IMR-90 (cell line): ENCODE measurements around the gene NR4A1. TPM values are rescaled to one million over a fixed set of nuclear protein-coding genes. Genes with fewer than 3 reads are reported as not detected.
A peak's percentile ranks its signal among the peaks of the same experiment; 100 is the strongest.

Experiments
- ATAC-seq: fragments of 200-7000 bp; cut with Tn5 transposase; 2 replicates; pipeline ENCODE4 v1.9.1; 2020; ENCODE audit warnings: low read depth, mild to moderate bottlenecking, moderate library complexity
- BruUV-seq: library from RNA; stranded (reverse); fragments of 400-500 nt; replicated peaks from 2 replicates; lab custom pipeline; 2021; lab: Mats Ljungman, UMichigan
- CTCF ChIA-PET: fragments of 300-600 bp; formaldehyde crosslinking; extraction: SDS; loops from one replicate; lab custom pipeline; 2021; ENCODE audit warnings: antibody characterized with exemption; lab: Yijun Ruan, JAX
- POLR2A ChIA-PET: fragments of 300-600 bp; sonication (Branson Sonifier 250); formaldehyde crosslinking; loops from one replicate; lab custom pipeline; 2022; ENCODE audit warnings: antibody characterized with exemption; ENCODE audit not compliant: unreplicated experiment; lab: Charles Lee
- DNase-seq: peaks from one replicate; pipeline ENCODE4 v3.0.0; 2013
- H2AFZ ChIP-seq: replicated peaks from 2 replicates; pipeline ENCODE3; 2013; ENCODE audit warnings: low read length, mild to moderate bottlenecking; ENCODE audit not compliant: poor library complexity
- H2AK5ac ChIP-seq: 2 replicates; pipeline ENCODE4 v1.6.1; 2013; ENCODE audit warnings: low read depth, low read length, inconsistent platforms
- H2AK9ac ChIP-seq: replicated peaks from 2 replicates; pipeline ENCODE3; 2013; ENCODE audit warnings: mild to moderate bottlenecking, low read depth, low read length, moderate library complexity; ENCODE audit not compliant: poor library complexity
- H2BK120ac ChIP-seq: 2 replicates; pipeline ENCODE4 v1.6.1; 2013; ENCODE audit warnings: low read depth, low read length, inconsistent platforms
- H2BK15ac ChIP-seq: 3 replicates; pipeline ENCODE4 v1.6.1; 2013; ENCODE audit warnings: low read depth, low read length, inconsistent platforms
- H2BK20ac ChIP-seq: 2 replicates; pipeline ENCODE4 v1.6.1; 2013; ENCODE audit warnings: low read depth, mild to moderate bottlenecking, inconsistent platforms, low read length, moderate library complexity
- H2BK5ac ChIP-seq: 2 replicates; pipeline ENCODE4 v1.6.1; 2013; ENCODE audit warnings: mild to moderate bottlenecking, low read depth, low read length, inconsistent platforms; ENCODE audit not compliant: poor library complexity, severe bottlenecking
- H3K14ac ChIP-seq: replicated peaks from 2 replicates; pipeline ENCODE4 v1.6.1; 2013; ENCODE audit warnings: low read depth, low read length, inconsistent platforms
- H3K18ac ChIP-seq: 2 replicates; pipeline ENCODE4 v1.6.1; 2013; ENCODE audit warnings: low read depth, low read length, control low read depth
- H3K23ac ChIP-seq: 2 replicates; pipeline ENCODE4 v1.6.1; 2013; ENCODE audit warnings: low read depth, low read length, inconsistent platforms
- H3K27ac ChIP-seq: 2 replicates; pipeline ENCODE4 v1.5.1; 2013; ENCODE audit warnings: mild to moderate bottlenecking, control low read depth, low read length; ENCODE audit not compliant: insufficient read depth
- H3K27me3 ChIP-seq: 2 replicates; pipeline ENCODE4 v1.6.1; 2013; ENCODE audit warnings: low read length; ENCODE audit not compliant: control insufficient read depth, insufficient read depth
- H3K36me3 ChIP-seq: 2 replicates; pipeline ENCODE4 v1.6.1; 2013; ENCODE audit warnings: low read length, mixed read lengths; ENCODE audit not compliant: control insufficient read depth, insufficient read depth
- H3K4ac ChIP-seq: 2 replicates; pipeline ENCODE4 v1.6.1; 2013; ENCODE audit warnings: low read depth, low read length, inconsistent platforms
- H3K4me1 ChIP-seq: 2 replicates; pipeline ENCODE4 v1.6.1; 2013; ENCODE audit warnings: low read length, mixed read lengths; ENCODE audit not compliant: control insufficient read depth, insufficient read depth
- H3K4me2 ChIP-seq: 2 replicates; pipeline ENCODE4 v1.6.1; 2013; ENCODE audit warnings: low read depth, mild to moderate bottlenecking, control low read depth, low read length, moderate library complexity
- H3K4me3 ChIP-seq: 2 replicates; pipeline ENCODE4 v1.5.1; 2013; ENCODE audit warnings: low read depth, mild to moderate bottlenecking, control low read depth, low read length, moderate library complexity; ENCODE audit not compliant: insufficient read depth
- H3K56ac ChIP-seq: 2 replicates; pipeline ENCODE4 v1.6.1; 2013; ENCODE audit warnings: low read length, inconsistent platforms; ENCODE audit not compliant: insufficient read depth; ENCODE audit errors: extremely low read depth
- H3K79me1 ChIP-seq, 2 experiments: 2 replicates each; pipeline ENCODE4 v1.6.1; 2013; ENCODE audit warnings: low read length in 2 of 2, inconsistent platforms in 1 of 2, low read depth in 1 of 2
- H3K9ac ChIP-seq: 2 replicates; pipeline ENCODE4 v1.6.1; 2013; ENCODE audit warnings: low read depth, low read length, control low read depth
- H3K9me1 ChIP-seq: 2 replicates; pipeline ENCODE4 v1.6.1; 2013; ENCODE audit warnings: low read length, inconsistent platforms; ENCODE audit not compliant: insufficient read depth
- H3K9me3 ChIP-seq: 2 replicates; pipeline ENCODE4 v1.6.1; 2013; ENCODE audit warnings: low read length; ENCODE audit not compliant: control insufficient read depth, insufficient read depth
- H4K20me1 ChIP-seq: 2 replicates; pipeline ENCODE4 v1.6.1; 2013; ENCODE audit warnings: low read length, inconsistent platforms; ENCODE audit not compliant: insufficient read depth
- H4K5ac ChIP-seq: 2 replicates; pipeline ENCODE4 v1.6.1; 2013; ENCODE audit warnings: mild to moderate bottlenecking, low read depth, low read length, control low read depth
- H4K8ac ChIP-seq, 2 experiments: 2 replicates each; pipeline ENCODE4 v1.6.1; 2013; ENCODE audit warnings: low read depth in 2 of 2, low read length in 2 of 2, control low read depth in 1 of 2, inconsistent platforms in 1 of 2
- H4K91ac ChIP-seq: 2 replicates; pipeline ENCODE4 v1.6.1; 2013; ENCODE audit warnings: low read depth, low read length, inconsistent platforms; ENCODE audit not compliant: insufficient read depth
- CHD1 ChIP-seq: IDR thresholded peaks from 2 replicates; pipeline ENCODE4 v1.6.1; 2012; ENCODE audit warnings: low read depth, low read length, improper control_type of control experiment
- CTCF ChIP-seq: conservative IDR thresholded peaks from 2 replicates; pipeline ENCODE4 v1.5.1; 2012; ENCODE audit warnings: mild to moderate bottlenecking, low read depth, low read length, improper control_type of control experiment
- ELK1 ChIP-seq: fragments of 150-350 bp; IDR thresholded peaks from 2 replicates; pipeline ENCODE4 v1.6.1; 2016; ENCODE audit warnings: low read depth, mild to moderate bottlenecking, low read length, moderate library complexity, borderline replicate concordance
- MAFK ChIP-seq: IDR thresholded peaks from 2 replicates; pipeline ENCODE4 v1.6.1; 2012; ENCODE audit warnings: low read depth, low read length, improper control_type of control experiment
- MAZ ChIP-seq: IDR thresholded peaks from 2 replicates; pipeline ENCODE4 v1.6.1; 2012; ENCODE audit warnings: low read depth, mild to moderate bottlenecking, low read length, improper control_type of control experiment, moderate library complexity, borderline replicate concordance
- NFE2L2 ChIP-seq: fragments of 150-350 bp; IDR thresholded peaks from 2 replicates; pipeline ENCODE4 v1.6.1; 2016; ENCODE audit warnings: low read depth, mild to moderate bottlenecking, low read length
- POLR2A ChIP-seq: IDR thresholded peaks from 2 replicates; pipeline ENCODE4 v1.6.1; 2012; ENCODE audit warnings: mild to moderate bottlenecking, low read depth, low read length
- WGBS, 2 experiments: methylation state at CpG; one replicate each; pipeline versions ENCODE4 v1.1.5 to v1.1.7; 2013; ENCODE audit warnings: missing lambda C conversion rate in 2 of 2; ENCODE audit not compliant: insufficient read length in 1 of 2; ENCODE audit errors: extremely low coverage in 2 of 2; 5-methylcytosine and 5-hydroxymethylcytosine counted together
- dilution Hi-C: fragments of 300-500 bp; cut with HindIII; formaldehyde crosslinking; loops from one replicate; pipeline ENCODE4 v1.14.3; 2018; ENCODE audit warnings: low sequenced_read_pairs; ENCODE audit not compliant: unreplicated experiment
- in situ Hi-C: fragments of 300-500 bp; cut with MboI; formaldehyde crosslinking; loops from 3 replicates; pipeline ENCODE4 v1.14.3; 2019; ENCODE audit warnings: low sequenced_read_pairs, inconsistent platforms, mixed read lengths
- intact Hi-C: fragments of 100-400 bp; cut with micrococcal nuclease; formaldehyde crosslinking; loops from 2 replicates; pipeline ENCODE4 v1.10.0; 2022
- polyA plus RNA-seq, 3 experiments: library from polyadenylated mRNA; depleted of rRNA; stranded (reverse); fragments of >200 nt; gene quantifications; 2 replicates each; pipeline ENCODE4 v1.2.3, GENCODE V29; 2012; ENCODE audit warnings: low replicate concordance in 1 of 3
- total RNA-seq: library from RNA; depleted of rRNA; stranded (reverse); fragments of >200 nt; gene quantifications from 2 replicates; pipeline ENCODE4 v1.2.3, GENCODE V29; 2012

The NR4A1 gene
- total and polyA plus RNA-seq, 2 of the 4 experiments (the other 2 are of a cell fraction) = 6.6 to 34.1 TPM

- peak overlapping the region; percentile 0; the same call in 1 of the 2 replicates for H3K9ac ChIP-seq
- peak overlapping the region; percentile 22 to 78; a peak in 2 of 4 replicates for H4K8ac ChIP-seq
- BruUV-seq = no TSS peak
- intact Hi-C loops = loop anchor here (2.0 kb wide), 1 partner anchor 50 kb away; no protein-coding TSS in a partner anchor
- ATAC-seq (no peak; the same call in 1 of the 2 replicates), DNase-seq (no peak)
- peak overlapping the region; percentile 66 for H3K27ac ChIP-seq
- peaks cover 30% of the 10 kb centered on the region for H3K4me1 ChIP-seq
- peak overlapping the region; percentile 53; the same call in 1 of the 2 replicates for H2BK20ac ChIP-seq
- H3K23ac ChIP-seq = 0 out of 2 replicates have a peak overlapping the region, but pooled peaks have one; percentile 8
- H2AFZ ChIP-seq = peak overlapping the region; percentile 87
- H3K18ac ChIP-seq = peak overlapping the region; percentile 40; the same call in 1 of the 2 replicates
- H3K36me3 ChIP-seq = peaks cover 12% of the 10 kb centered on the region
- POLR2A ChIA-PET = interaction anchor here (0.5 to 2.0 kb wide), 3 partner anchors 57 to 227 kb away, joined by 3 to 9 read pairs (median 6); no protein-coding TSS in a partner anchor
- in situ Hi-C loops = loop anchor here (5.0 kb wide), 1 partner anchor 55 kb away; no protein-coding TSS in a partner anchor
- no peaks in the 10 kb centered on the region for H3K9me1 ChIP-seq
- no peaks in the 10 kb centered on the region; the same call in 1 of the 2 replicates for H3K27me3 ChIP-seq
- H3K56ac ChIP-seq = no peak overlapping the region
- CTCF ChIA-PET = interaction anchor here (0.9 to 4.2 kb wide), 5 partner anchors 14 to 57 kb away, joined by 3 to 55 read pairs (median 4); partner anchors contain the start of gene NR4A1
- 58% methylated on average over 2 of the region's 4 CpGs; no CpG with 5 or more reads in 1 of the 2 experiments for WGBS, 2 experiments
- peak overlapping the region; percentile 77; the same call in 1 of the 2 replicates for H3K14ac ChIP-seq
- peak overlapping the region; percentile 80 for H2AK9ac ChIP-seq
- no peaks in the 10 kb centered on the region for H3K9me3 ChIP-seq
- H3K4me3 ChIP-seq = no peak overlapping the region
- H4K91ac ChIP-seq = peak overlapping the region; percentile 81
- no peak overlapping the region for H3K4me2 ChIP-seq
- peak overlapping the region; percentile 87 for H3K4ac ChIP-seq
- peaks cover 11 to 34% of the 10 kb centered on the region in 2 experiments for H3K79me1 ChIP-seq
- H2BK120ac ChIP-seq = peak overlapping the region; percentile 83; the same call in 1 of the 2 replicates
- peak overlapping the region; percentile 64 for H2BK5ac ChIP-seq
- dilution Hi-C loops = no loop called here
- H4K20me1 ChIP-seq = peaks cover 31% of the 10 kb centered on the region
- no peak overlapping the region; the same call in 1 of the 2 replicates for H4K5ac ChIP-seq
- H2BK15ac ChIP-seq = 0 out of 3 replicates have a peak overlapping the region, but pooled peaks have one; percentile 37
- TF ChIP-seq MAZ = no peak
- no peak for TF ChIP-seq NFE2L2
- no peak for TF ChIP-seq MAFK
- TF ChIP-seq CTCF = no peak
- no peak for TF ChIP-seq ELK1
- no peak for TF ChIP-seq POLR2A
- TF ChIP-seq CHD1 = no peak
- peak overlapping the region; percentile 61; the same call in 1 of the 2 replicates for H2AK5ac ChIP-seq
Measured at GRCh38 chr12:52082669-52082987, 31.4 kb downstream of the NR4A1 start.
